LoVo (cell line): ENCODE data around the gene KCTD17.
A peak's percentile ranks its signal among the peaks of the same experiment; 100 is the strongest.

Experiments
- DNase-seq: peaks from one replicate; pipeline ENCODE4 v3.0.0-alpha.2; 2016; ENCODE audit warnings: low spot score

Gene KCTD17

DNA sequence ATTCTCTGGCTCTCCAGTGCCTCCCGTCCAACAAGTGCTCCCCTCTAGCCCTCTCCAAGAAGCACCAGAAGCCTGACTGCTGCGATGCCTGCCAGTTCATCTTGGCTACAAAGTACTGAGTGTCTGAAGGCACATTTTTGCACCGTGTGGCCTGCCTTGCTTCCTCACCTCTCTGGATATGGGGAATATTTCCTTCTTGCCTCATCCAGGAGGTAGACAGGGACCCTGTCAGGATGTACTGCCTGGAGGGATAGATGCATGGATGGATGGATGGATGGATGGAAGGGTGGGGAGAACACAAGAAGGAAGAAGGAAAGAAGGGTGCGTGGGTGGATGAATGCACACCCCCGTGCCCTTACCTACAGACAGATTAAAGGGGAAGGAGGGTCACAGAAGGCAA lies 27.6 kb downstream of the KCTD17 start:
- no peak for DNase-seq

DNA sequence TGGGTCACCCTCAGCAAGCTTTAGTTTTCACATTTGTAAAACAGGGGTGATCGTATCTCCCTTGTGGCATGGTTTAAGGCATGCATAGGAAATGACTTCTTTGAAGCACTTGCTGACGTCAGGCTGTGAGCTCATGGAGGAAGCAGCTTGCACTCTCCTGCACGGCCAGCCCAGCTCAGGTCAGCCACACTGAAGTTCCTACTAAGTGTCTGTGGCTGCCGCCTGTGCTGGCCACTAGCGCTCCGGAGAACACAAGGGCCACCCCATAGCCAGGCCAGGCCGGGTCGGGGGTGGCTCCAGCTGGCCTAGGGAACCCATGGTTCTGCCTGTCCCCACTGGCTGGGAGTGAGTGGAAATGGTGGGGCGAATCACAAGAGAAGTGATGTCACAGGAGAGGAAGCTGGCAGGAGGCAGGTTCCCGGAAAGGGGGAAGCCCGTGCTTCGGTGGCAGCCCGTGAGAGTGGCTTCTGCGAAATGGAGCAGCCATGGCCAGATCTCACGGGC lies 28.2 kb downstream of the KCTD17 start:
- DNase-seq = no peak

DNA sequence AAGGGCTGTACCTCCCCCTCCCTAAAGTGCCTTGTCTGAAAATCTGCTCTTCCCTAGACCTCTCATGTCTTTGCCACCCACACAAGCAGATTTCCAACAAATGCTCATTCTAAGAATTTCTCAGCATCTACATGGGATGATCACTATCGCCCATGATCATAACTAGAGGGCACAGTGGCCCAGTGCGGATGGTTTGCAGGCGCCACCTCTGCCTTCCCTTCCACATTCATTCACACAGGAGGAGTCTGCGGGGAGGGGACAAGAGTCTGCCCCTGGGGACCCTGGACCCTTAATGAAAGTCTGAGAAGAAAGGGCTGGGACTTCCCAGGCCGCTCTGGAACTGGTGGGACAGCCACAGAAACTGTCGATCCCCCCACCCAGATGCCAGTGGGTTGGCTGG lies 28.9 kb downstream of the KCTD17 start:
- DNase-seq = no peak

DNA sequence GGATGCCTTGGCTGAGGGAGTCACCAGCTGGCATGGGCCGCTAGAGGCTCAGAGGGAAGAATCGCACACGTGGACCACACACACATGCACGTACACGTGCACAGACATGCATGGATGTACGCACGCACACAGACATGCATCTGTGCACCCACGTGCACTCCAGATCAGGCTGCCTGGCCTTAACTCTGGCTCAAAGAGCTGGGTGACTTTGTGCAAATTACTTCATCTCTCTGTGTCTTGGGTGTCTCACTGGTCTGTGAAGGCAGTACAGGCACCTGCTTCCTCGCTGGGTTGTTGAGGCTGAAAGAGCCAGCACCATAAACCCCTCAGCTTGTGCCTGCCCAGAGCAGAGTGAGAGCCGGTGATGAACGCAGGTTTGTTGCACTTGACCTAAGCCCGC lies 29.3 kb downstream of the KCTD17 start:
- no peak for DNase-seq

DNA sequence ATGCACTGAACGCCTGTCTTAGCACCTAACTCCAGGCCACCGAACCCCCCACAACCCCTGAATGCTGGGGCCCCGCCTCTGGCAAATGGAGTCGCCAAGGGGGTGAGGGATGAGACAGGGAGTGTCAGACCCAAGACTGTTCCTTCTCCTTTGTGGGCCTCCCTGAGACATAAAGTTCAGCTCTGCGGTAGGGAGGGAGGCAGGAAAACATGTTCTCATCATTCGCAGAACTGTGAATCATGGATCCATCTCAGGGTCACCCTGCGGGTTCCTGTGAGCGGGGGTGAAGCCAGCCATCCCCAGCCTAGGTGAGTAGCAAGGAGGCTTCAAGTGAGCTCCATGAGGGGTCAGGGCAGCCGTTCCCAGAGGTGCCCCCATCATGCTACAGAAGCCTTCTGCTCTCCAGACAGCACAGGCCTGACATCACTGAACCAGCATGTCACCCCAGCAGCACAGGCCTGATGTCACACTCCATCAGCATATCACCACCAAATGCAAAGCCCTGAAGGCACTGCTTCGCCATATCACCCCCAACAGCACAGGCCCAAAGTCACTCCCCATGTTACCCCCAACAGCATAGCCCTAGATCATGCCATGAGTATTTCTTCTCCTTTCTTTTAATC lies 30.8 kb downstream of the KCTD17 start:
- DNase-seq = no peak

DNA sequence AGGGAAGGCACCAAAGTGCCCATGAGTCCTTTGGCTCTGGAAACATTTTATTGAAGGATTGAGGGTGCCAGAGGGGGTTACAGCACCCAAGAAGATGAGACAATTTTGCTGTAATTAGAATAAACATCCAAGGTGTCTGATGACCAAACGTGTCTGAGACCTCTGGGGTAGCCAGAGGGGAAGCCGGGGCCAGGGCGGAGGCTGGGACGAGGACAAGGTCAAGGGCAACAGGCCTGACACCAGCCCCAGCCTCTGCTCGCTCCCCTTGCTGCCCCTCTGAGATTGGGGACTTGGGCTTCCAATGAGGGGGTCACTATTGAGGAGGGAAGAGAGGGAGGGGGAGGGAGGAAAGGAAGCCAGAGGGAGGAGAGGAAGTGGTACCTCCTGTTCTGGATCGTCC lies 32.4 kb downstream of the KCTD17 start:
- no peak for DNase-seq

DNA sequence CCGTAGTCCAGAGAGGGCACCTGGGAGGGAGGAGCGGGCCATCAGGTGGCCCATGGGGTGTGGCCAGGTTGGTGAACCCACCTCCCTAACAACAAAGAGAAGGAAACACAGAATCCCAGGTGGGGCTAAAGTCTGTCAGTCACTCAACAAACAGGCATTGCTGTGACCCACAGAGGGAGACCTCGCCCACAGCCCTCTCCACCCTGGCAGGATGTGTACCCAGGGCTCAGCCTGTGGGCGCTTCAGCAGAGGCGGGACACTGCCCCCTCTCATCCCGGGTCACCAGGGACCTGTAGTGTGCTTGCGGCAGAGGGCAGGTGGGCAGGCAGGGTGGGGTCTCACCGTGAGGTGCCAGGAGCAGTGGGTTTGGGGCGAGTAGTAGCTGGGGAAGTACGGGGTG lies 32.8 kb downstream of the KCTD17 start:
- DNase-seq = no peak

DNA sequence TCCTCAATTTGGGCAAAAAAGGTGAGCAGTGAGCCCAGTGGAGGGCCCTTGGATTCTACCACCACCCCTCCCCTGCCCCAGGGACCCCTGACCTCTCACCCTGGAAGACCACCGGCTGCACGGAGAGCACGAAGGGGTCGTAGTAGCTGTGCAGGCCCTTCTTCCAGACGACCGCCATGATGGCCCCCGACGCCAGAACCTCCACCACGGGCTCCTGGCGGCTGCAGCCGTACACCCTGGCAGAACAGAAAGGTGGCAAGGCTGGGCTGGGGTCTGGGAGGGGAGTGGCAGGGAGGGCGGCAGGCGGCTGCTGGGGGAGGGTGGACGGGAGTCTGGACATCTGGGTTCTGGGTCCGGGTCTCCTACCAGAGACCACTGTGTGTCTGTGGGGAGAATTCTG lies 34.6 kb downstream of the KCTD17 start:
- DNase-seq = no peak

DNA sequence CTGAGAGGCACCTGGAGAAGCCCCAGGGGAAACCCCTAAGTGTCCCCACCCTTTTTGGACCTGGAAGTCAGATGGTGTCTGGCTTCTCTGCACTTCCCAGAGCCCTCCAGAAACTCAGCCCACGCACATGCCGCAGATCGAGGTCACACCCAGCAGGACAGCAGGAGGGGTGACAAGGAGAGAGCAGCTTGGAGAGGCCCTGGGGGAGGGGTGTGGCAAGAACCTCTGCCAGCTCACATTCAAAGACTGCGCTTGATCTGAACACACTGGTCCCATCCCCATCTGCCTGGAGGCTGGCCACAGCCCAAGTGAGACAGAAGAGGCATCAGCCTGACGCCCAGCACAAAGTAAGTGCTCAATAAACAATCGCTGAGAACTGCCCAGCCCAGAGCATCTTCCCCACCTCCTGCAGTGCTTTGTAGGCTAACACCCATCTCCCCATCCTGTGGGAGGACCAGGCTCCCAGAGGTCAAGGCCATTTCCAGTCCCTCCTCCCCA lies 36.6 kb downstream of the KCTD17 start:
- peak; percentile 32 for DNase-seq

DNA sequence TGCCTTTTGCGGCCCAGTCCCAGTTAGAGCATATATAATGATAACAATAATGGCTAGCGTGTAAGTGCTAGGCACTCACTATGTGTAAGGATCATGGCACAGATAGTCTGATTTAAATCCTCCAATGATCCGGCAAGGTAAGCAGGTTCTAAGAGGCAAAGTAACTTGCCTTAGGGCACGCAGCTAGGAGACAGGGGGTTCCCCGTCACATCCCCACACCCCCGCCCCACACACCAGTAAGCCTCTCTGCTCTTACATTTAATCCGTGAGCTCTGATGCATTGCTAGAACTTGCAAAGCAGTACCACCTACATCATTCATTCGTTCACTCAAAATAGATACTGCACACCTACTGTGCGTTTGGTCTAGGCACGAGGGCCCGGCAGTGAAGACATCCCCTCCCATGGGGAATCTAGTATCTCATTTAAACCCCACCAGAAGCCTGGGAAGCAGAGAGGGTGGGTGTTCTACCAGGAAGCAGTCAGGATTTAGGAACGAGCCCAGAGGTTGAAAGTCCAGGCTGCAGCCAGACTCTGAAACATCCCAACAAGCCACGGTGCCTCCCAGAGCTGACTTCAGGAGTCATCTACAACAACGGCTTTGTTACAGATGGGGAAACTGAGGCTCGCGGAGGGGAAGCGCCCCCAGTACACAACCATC lies 37.3 kb downstream of the KCTD17 start:
- no peak for DNase-seq

DNA sequence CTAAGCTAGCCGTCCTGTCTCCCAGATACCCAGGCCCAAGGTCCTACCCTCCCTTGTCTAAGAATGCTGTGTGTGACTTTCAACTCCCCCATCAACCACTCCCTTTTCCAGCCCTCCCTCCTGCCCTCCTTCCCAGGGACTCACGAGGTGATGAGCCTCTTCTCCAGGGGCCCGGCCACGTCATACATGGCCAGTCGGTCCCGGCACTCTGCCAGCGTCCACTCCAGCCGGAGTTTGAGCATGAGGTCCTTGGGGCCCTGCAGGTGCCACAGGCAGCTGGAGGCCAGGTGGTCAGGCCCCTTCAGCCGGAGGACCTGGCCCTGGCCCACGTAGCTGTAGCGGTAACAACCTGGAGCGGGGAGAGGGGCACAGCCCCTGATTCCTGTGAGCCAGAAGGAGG lies 37.9 kb downstream of the KCTD17 start:
- DNase-seq = no peak

DNA sequence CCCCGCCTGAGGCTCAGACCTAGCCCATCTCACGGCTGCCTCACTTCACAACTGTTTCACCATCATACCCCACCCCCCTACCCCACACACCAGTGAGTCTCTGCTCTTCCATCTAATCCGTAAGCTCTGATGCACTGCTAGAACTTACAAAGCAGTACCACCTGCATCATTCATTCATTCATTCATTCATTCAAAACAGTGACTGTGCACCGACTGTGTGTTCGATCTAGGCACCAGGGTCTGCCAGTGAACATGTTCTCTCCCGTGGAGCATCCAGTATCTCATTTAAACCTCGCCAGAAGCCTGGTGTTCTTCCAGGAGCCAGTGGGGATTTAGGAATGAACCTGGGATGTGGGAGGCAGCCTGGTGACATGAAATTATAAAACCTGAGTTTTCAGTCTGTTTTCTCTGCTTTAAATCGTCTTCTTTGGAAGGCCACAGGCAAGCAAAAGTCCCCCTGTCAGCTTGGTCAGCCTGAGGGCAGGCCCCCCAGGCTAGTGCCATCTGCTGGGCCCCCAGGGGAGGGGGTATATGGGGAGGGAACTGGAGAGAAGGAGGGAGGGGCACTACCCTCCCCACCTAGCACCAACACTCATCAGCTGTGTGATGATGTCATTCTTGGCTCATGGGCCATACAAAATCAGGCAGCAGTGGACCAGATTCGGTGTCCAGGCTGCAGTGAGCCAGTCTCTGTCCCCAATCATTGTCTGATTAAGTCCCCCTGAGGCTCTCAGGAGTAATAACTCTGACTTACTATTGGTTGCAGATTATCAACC lies 39.6 kb downstream of the KCTD17 start:
- DNase-seq = no peak

DNA sequence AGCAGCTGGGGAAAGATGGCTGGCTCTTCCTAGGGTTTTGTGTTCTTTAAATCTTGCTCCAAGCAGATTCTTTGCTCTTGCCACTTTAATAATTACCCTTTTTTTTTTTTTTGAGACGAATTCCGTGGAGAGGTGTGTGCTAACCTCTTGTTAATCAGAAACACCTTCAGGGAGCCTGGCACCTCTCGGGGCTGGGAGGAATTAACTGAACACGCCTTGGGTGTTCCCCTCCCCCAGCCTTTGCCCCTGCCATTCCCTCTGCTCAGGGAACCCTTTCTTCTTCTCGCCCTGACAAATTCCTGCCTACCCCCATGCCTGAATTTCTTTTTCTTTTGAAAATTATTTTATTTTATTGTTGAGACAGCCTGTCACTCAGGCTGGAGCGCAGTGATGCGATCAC lies 40.5 kb downstream of the KCTD17 start:
- no peak for DNase-seq

DNA sequence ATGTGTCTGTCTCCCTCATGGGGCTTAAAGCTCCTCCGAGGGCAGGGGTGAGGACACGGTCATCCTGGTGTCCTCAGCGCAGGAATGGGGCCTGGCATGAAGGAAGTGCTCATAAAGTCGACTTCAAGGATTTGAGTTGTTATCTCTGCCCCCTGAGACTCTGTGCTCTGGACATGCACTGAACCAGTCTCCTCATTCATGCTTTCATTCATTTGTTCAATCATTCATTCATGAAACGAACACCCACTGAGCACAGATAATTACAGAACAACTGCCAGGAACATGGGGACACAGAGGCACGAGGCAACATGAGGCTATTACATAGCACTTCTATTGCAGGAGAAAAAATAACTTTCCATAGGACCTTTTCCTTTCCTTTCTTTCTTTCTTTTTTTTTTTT lies 41.5 kb downstream of the KCTD17 start:
- DNase-seq = no peak

DNA sequence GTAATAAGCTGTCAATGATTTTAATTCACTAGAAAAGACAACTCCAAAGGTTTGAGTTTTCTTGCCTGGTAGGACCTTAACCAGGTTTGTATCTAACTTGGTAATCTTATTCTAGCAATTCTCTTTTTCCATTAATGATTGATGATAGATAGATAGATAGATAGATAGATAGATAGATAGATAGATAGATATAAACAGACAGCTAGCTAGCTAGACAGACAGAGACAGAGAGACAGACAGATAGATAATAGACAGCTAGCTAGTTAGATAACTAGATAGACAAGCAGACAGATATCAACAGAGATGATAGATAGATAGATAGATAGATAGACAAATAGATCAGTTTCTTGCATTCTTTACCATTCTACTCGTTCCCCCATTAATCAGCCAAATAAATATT lies 42.7 kb downstream of the KCTD17 start:
- DNase-seq = no peak

DNA sequence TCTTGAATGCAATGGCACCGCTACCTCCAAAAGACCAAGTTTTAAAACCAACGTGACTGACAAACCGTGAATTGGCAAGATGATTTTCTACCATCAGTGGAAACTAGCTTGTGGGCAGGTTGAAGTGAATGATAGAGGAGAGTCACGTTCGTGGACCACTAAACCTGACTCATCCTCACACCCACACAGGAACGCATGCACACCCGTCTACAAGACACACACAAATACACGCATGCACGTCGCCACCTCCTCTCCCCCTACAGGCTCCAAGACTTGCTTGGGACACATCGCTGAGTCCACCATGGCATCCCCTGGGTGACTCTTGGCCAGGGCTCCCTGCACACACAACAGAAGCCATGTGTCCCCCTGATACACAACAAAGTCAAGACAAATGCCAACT lies 43.6 kb downstream of the KCTD17 start:
- DNase-seq = no peak

DNA sequence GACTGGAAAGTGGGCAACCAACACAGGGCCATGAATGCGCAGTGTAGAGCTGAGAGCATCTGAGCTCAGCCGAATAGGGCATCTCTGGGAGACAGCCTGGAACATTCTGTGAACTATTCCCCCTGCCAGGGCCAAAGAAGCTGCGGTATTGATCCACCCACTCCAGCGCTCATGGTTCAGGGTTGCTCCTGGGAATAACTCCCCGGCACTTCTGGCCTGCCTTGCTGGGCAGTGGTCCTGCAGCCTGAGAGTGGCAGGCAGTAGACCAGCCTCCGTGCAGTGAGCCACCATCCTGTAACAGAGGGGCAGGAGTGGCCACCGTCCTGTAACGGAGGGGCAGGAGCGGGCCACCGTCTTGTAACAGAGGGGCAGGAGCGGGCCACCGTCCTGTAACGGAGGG lies 45.8 kb downstream of the KCTD17 start:
- DNase-seq = no peak

DNA sequence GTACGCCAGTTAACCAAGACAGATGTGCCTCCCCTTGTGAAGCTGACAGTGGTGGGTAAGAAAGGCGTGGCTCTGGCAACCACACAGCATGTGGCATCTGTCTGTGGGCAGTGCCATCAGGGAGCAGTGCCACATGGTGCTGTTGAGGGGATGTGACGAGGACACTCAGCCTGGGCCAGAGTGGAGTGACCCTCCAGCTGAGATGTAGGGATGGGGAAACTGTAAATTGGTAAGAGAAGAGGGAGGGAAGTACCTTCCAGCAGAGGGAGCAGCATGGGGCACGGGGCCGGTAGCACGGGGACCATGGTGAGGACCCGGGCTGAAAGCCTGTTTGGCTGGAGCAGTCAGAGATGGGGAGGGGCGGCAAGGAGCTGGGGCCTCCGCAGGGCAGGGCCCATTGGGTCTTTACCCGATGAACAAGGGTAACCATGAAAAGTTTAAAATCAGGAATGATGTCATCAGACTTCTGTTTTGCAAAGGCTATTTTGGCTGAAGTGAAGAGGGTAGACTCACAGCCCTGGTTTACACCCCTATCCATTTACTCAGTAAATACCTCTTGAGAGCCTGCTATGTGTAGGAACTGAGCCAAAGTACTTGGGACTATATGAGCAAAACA lies 47.5 kb downstream of the KCTD17 start:
- no peak for DNase-seq

DNA sequence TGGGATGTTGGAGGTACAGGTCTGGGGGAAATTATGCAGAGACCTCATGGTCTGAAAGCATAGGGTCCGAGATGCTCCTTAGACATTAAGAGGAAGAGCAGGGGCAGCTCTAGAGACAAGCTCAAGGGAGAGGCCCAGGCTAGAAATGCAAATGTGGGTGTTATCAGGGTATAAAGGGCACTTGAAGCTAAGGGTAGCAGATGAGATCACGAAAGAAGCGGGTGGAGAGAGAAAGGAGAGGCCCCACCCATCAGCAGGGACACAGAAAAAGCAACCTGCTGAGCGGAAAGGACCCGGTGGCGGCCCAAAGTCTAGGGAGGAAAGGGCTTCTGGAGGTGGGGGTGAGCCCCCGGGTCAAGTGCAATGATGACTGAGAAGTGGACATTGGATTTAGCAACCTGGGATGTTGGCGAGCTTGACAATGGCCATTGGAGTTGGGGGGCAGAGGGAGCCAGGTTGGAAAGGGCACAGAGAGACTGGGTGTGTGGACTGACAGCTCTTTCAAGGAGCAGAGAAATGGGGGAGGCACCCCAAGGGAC lies 49.1 kb downstream of the KCTD17 start:
- DNase-seq = no peak

DNA sequence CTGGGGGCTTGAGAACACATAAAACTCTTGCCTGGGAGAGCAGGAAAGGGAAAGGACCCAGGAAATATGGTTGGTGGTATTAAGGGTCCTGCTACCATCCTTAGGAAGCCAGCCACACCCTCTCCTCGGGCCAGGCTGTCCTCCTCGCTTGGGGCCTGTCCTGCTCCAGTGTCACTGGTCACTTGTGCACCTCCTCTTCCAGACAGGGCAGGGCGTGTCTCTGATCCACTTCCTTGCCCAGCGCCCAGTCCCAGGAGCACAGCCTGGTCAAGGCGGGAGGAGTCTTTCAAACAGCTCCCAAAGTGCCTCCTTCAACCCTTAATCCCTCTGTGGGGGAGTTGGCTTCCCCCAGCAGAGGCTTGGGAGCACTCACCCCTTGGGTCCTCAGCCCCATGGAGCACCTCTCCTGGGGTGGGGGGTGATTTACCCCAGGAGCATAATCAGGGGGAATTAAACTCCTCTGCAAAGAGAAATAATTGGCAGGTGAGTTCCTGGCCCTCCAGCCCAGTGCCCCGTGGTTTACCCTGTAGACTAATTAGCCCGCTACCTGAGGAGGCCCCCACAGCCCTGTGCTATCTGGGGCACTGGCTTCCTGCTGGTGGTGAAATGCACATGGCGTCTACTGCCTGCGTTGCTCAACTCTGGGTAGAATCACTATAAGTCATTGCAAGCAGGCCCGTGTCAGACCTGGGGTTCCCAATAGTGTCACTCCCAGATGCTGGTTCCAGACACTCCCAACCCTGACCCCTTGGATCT lies 49.9 kb downstream of the KCTD17 start:
- no peak for DNase-seq

DNA sequence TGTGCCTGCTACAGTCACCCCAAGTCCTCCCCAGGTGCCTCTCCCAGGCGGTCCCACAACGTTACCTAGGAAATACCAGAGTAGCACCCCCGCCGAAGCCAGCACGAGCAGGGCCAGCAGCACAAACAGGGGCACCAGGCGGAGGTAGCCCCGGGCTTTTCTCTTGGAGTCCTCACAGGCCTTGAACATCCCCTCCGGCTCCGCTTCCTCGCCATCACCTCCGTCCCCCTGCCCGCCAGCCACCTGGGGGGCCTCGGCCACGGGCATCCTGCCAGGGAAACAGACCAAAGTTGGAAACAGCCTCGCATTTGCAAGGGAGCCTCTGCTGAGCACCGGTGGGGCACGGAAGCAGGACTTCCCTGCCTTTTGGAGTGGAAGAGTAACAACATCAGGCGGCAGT lies 51.6 kb downstream of the KCTD17 start:
- DNase-seq = no peak
